ENCODE results near the gene DLG2. TPM values are rescaled to one million over a fixed set of nuclear protein-coding genes. Genes with fewer than 3 reads are reported as not detected.
"Not testable (repeated sequence)": the region's sequence is repeated elsewhere in the genome, so short reads cannot be mapped to it uniquely, and the experiment has no call there.

DLG2 gene
- total RNA-seq, 2 donors from 2014 or later = 3.8 to 16.4 TPM

GRCh38 chr11:83436855-83437254 lies 2190.3 kb downstream of the DLG2 start:
- Histone ChIP-seq H3K27ac (no peak overlapping the region), H3K9me3 (no peaks in the 10 kb centered on the region), H3K36me3 (no peaks in the 10 kb centered on the region), H3K27me3 (replicated peaks; ENCODE audit: insufficient read depth) (no peaks in the 10 kb centered on the region), H3K4me1 (ENCODE audit: control insufficient read depth in 1 of 2, low read depth in 2 of 2) (no peaks in the 10 kb centered on the region), H3K4me3 (no peak overlapping the region)
- no peak for TF ChIP-seq CTCF (IDR thresholded peaks at IDR 0.05)
- ATAC-seq (ENCODE audit: insufficient number of reproducible peaks, low FRiP score, low read depth) = no peak
- no peak for DNase-seq (ENCODE audit: low spot score)

GRCh38 chr11:83434812-83435211 lies 2192.3 kb downstream of the DLG2 start:
- H3K27ac ChIP-seq; H3K4me1 ChIP-seq (ENCODE audit: control insufficient read depth in 1 of 2, low read depth in 2 of 2); H3K27me3 ChIP-seq (replicated peaks; ENCODE audit: insufficient read depth); ATAC-seq (ENCODE audit: insufficient number of reproducible peaks, low FRiP score, low read depth); H3K4me3 ChIP-seq; H3K9me3 ChIP-seq; DNase-seq (ENCODE audit: low spot score); H3K36me3 ChIP-seq: not testable (repeated sequence)

- no peaks in the 10 kb centered on the region for H3K36me3 ChIP-seq
- no peaks in the 10 kb centered on the region for H3K4me1 ChIP-seq (ENCODE audit: control insufficient read depth in 1 of 2, low read depth in 2 of 2)
- DNase-seq (ENCODE audit: low spot score) = no peak
- peaks cover 3% of the 10 kb centered on the region for H3K9me3 ChIP-seq
- H3K4me3 ChIP-seq = no peak overlapping the region
- no peak for TF ChIP-seq CTCF (IDR thresholded peaks at IDR 0.05)
- no peak overlapping the region for H3K27ac ChIP-seq
- ATAC-seq (ENCODE audit: insufficient number of reproducible peaks, low FRiP score, low read depth) = no peak
- no peaks in the 10 kb centered on the region for H3K27me3 ChIP-seq (replicated peaks; ENCODE audit: insufficient read depth)
Observed at GRCh38 chr11:83427943-83428342, 2199.2 kb downstream of the DLG2 start.

DNA sequence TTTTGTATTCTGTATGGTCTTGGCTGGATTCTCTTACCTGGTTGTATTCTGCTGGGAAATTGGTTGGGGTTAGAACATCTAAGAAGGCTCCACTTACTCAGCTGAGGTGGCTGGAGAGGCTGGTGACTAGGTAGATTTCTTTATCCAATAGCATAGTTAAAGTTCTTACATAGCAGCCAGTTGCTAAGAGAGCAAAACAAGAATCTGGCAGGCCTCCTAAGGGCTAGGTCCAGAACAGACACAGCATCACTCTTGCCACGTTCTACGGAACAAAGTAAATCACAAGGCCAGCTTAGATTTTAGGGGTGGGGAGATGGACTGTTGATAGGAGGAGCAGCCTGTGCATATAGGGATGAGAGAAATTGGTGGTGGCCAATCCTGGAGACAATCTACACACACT lies 2199.6 kb downstream of the DLG2 start:
- DNase-seq (ENCODE audit: low spot score) (no peak), ATAC-seq (ENCODE audit: insufficient number of reproducible peaks, low FRiP score, low read depth) (no peak)
- Histone ChIP-seq H3K4me3 (no peak overlapping the region), H3K9me3 (peaks cover 5% of the 10 kb centered on the region), H3K27me3 (replicated peaks; ENCODE audit: insufficient read depth) (no peaks in the 10 kb centered on the region), H3K27ac (no peak overlapping the region), H3K36me3 (no peaks in the 10 kb centered on the region), H3K4me1 (ENCODE audit: control insufficient read depth in 1 of 2, low read depth in 2 of 2) (no peaks in the 10 kb centered on the region)
- no peak for TF ChIP-seq CTCF (IDR thresholded peaks at IDR 0.05)

DNA sequence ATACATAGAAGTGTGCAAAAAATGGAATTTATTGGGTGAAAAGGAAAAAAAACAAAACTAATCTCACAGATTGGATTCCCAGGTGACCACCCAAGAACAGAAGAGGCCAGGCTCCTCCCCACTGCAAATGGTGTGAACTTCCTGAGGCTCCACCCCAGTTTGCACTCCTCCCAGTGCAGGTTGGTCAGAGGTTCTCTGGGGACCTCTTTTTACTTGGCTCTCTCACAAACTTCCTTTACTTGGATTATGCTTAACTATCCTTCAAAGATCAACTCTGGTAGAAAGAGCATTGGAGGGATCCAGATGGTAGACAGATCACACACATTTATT lies 2202.0 kb downstream of the DLG2 start:
- DNase-seq (ENCODE audit: low spot score) = no peak
- TF ChIP-seq CTCF (IDR thresholded peaks at IDR 0.05) = no peak
- no peak for ATAC-seq (ENCODE audit: insufficient number of reproducible peaks, low FRiP score, low read depth)

DNA sequence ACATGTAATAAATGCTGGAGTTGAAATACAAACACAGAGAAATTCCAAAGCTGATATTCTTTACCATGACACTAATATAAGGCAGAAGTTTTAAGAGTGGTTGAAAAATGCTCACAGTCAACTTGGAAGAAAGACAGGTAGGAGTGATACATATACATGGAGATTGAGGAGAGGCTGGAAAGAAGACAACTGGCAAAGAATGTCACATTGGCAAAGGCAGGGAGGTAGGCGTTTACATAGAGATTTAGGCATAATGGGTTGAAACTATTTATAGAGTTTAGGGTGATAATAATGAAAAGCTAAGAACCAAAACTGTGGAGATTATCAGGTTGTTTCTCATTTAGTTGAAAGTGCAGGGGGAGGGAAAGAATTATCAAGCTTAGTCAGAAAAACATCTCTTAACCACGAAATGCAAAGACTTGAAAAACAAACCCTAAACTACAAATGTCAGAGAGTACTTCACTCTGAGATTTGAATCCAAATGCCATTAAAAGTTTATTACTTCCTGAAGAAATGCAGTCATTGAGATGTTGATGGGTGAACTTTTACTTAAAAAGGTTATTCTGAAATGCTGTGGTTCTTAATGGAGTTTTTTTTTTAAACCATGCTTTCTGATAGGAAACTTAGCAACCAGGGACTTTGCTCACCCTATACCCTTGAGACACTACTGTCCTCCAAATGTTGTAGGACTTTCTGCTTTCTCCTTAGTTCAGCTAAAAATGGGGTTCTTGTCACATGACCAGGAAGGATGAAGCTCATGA lies 2202.6 kb downstream of the DLG2 start:
- ATAC-seq (ENCODE audit: insufficient number of reproducible peaks, low FRiP score, low read depth) (no peak), DNase-seq (ENCODE audit: low spot score) (no peak)
- no peaks in the 10 kb centered on the region for H3K36me3 ChIP-seq
- peaks cover 5% of the 10 kb centered on the region for H3K9me3 ChIP-seq
- H3K4me3 ChIP-seq = no peak overlapping the region
- H3K4me1 ChIP-seq (ENCODE audit: control insufficient read depth in 1 of 2, low read depth in 2 of 2) = no peaks in the 10 kb centered on the region
- no peak overlapping the region for H3K27ac ChIP-seq
- no peak for TF ChIP-seq CTCF (IDR thresholded peaks at IDR 0.05)
- H3K27me3 ChIP-seq (replicated peaks; ENCODE audit: insufficient read depth) = no peaks in the 10 kb centered on the region

More for the DNA sequence above, 2202.0 kb downstream of the DLG2 start:
- no peaks in the 10 kb centered on the region for H3K27me3 ChIP-seq (replicated peaks; ENCODE audit: insufficient read depth)
- H3K4me3 ChIP-seq = no peak overlapping the region
- no peaks in the 10 kb centered on the region for H3K36me3 ChIP-seq
- H3K9me3 ChIP-seq = peaks cover 5% of the 10 kb centered on the region
- H3K27ac ChIP-seq = no peak overlapping the region
- no peaks in the 10 kb centered on the region for H3K4me1 ChIP-seq (ENCODE audit: control insufficient read depth in 1 of 2, low read depth in 2 of 2)

DNA sequence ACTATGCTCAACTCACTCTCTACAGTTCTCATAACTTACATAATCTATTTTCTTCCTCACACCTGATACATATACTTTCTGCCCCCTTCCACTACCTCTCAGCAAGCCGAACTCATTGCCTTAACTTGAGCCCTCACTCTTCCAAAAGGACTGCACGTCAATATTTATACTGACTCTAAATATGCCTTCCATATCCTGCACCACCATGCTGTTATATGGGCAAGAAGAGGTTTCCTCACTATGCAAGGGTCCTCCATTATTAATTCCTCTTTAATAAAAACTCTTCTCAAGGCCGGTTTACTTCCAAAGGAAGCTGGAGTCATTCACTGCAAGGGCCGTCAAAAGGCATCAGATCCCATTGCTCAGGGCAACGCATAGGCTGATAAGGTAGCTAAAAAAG lies 2204.5 kb downstream of the DLG2 start:
- not testable (repeated sequence) for H3K27me3 ChIP-seq (replicated peaks; ENCODE audit: insufficient read depth); DNase-seq (ENCODE audit: low spot score); H3K4me1 ChIP-seq (ENCODE audit: control insufficient read depth in 1 of 2, low read depth in 2 of 2); H3K4me3 ChIP-seq; H3K36me3 ChIP-seq; ATAC-seq (ENCODE audit: insufficient number of reproducible peaks, low FRiP score, low read depth); H3K9me3 ChIP-seq; H3K27ac ChIP-seq

Data from thoracic aorta (tissue), 2 donors.